Heart left ventricle (tissue), 13 donors: Measurements from ENCODE around the gene TRPC1.

Experiments
- POLR2A ChIP-seq, 2 donors: fragments of 450-650 bp; IDR thresholded peaks; one replicate each; pipeline ENCODE4 v1.6.1; 2017; ENCODE audit warnings: antibody characterized with exemption in 2 of 2, mild to moderate bottlenecking in 2 of 2, moderate library complexity in 2 of 2
- TF ChIP-seq, protein P1 (sequence below), 12 donors: fragments of 200-600 bp; sonication (generic) in 4 of 12; IDR thresholded peaks; one replicate each; pipeline versions ENCODE4 v1.5.0 to v1.8.0; 2018 to 2022; ENCODE audit warnings: antibody characterized with exemption in 12 of 12, mild to moderate bottlenecking in 5 of 12
- donor health status: ischemic (EF 13 %, LVEDD 7.1; RV severe dilation, severe dysfunction).
- donor health status: DM: no; HTN: yes; CAD: no.
- donor health status: DM: no; HTN: no; CAD: no.
- donor health status: ischemic (EF 25% LVEDD 6.9; RV normal size, moderate dysfunction).
- donor health status: ischemic (EF 25% LVEDD 5.7; RV mildly dilated, moderate dysfunction).
- donor health status: ischemic (EF 35%, LVEDD 5.7; RV mildly dilated, moderate dysfunction).
- donor health status: nonischemic (EF 11% LVEDD 7.7; RV severe dilation, severe dysfunction).
- donor health status: DM: yes; HTN: yes; CAD: no.
- donor health status: PGD.
- donor health status: ischemic (EF 29% LVEDD 5.4; RV normal size, mild dysfunction).
- donor health status: nonischemic (EF 23%, LVEDD 6.1; RV moderate dilation, normal function).

DNA sequence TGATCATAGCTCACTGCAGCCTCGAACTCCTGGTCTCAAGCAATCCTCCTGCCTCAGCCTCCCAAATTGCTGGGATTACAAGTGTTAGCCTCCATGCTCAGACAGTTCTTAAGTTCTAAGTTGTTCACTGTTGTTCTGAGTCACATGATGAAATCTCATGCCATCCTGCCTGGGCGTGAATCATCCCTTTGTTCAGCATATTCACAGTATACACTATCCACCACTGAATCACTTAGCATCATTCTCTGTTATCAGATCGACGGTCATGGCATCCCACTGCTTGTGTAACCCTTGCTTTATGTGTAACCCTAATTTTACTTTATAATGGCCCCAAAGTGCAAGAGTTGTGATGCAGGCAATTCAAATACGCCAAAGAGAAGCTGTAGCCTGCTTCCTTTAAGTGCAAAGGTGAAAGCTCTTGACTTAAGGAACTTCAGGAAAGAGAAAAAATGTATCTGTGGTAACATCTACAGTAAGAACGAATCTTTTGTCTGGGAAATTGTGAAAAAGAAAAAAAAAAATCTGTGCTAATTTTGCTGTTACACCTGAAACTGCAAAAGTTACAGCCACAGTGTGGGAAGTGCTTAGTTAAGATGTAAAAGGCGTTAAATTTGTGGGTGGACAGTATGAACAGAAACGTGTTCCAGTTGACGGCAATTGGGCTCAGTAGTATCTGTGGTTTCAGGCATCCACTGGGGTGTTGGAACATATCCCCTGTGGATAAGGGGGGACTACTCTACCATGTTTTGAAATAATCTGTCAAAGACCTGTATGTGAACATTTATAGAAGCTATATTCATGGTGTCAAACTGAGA is 84.5 kb downstream of the TRPC1 start:
- TF ChIP-seq POLR2A (IDR thresholded peaks at IDR 0.05) = no peak
- TF ChIP-seq, protein P1, sequence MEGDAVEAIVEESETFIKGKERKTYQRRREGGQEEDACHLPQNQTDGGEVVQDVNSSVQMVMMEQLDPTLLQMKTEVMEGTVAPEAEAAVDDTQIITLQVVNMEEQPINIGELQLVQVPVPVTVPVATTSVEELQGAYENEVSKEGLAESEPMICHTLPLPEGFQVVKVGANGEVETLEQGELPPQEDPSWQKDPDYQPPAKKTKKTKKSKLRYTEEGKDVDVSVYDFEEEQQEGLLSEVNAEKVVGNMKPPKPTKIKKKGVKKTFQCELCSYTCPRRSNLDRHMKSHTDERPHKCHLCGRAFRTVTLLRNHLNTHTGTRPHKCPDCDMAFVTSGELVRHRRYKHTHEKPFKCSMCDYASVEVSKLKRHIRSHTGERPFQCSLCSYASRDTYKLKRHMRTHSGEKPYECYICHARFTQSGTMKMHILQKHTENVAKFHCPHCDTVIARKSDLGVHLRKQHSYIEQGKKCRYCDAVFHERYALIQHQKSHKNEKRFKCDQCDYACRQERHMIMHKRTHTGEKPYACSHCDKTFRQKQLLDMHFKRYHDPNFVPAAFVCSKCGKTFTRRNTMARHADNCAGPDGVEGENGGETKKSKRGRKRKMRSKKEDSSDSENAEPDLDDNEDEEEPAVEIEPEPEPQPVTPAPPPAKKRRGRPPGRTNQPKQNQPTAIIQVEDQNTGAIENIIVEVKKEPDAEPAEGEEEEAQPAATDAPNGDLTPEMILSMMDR (IDR thresholded peaks at IDR 0.05) = no peak
